ENCODE results near the gene GPX1.

Gene GPX1

GRCh38 chr3:49311283-49311682 lies 46.9 kb downstream of the GPX1 start:
- TF ChIP-seq GATA1 (IDR thresholded peaks at IDR 0.05; ENCODE audit: low read depth, low read length): no peak
- no peak for DNase-seq

GRCh38 chr3:49310677-49311076 lies 47.5 kb downstream of the GPX1 start:
- no peak for DNase-seq
- TF ChIP-seq GATA1 (IDR thresholded peaks at IDR 0.05; ENCODE audit: low read depth, low read length) (no peak), POLR2A (IDR thresholded peaks at IDR 0.05; ENCODE audit: low read length) (no peak)
